Neural cell (in vitro differentiated cells): ENCODE data around the gene PCDH10. TPM values are rescaled to one million over a fixed set of nuclear protein-coding genes. Genes with fewer than 3 reads are reported as not detected.

ENCODE experiments used
- H2AFZ ChIP-seq: fragments of 200-600, 300-800 bp; sonication (generic), shearing (Covaris generic); 2 replicates; pipeline ENCODE4 v1.6.0; 2014; ENCODE audit warnings: low read depth, mild to moderate bottlenecking, antibody characterized with exemption, low read length, moderate library complexity
- H3F3A ChIP-seq: fragments of 200-600 bp; shearing (Covaris generic); 2 replicates; pipeline ENCODE4 v1.6.1; 2016; ENCODE audit warnings: mild to moderate bottlenecking, moderate library complexity, mixed read lengths, antibody characterized with exemption, low read length; ENCODE audit not compliant: insufficient read depth, poor library complexity, severe bottlenecking
- H3K27ac ChIP-seq: fragments of 200-600, 300-800 bp; sonication (generic), shearing (Covaris generic); 2 replicates; pipeline ENCODE4 v1.5.1; 2014; ENCODE audit warnings: mild to moderate bottlenecking, low read length, moderate library complexity
- H3K27me3 ChIP-seq: fragments of 300-800, 200-600 bp; sonication (generic), shearing (Covaris generic); 2 replicates; pipeline ENCODE4 v1.6.0; 2014; ENCODE audit warnings: mild to moderate bottlenecking, low read depth, low read length, moderate library complexity; ENCODE audit not compliant: insufficient read depth
- H3K36me3 ChIP-seq: fragments of 300-800, 200-600 bp; sonication (generic), shearing (Covaris generic); 2 replicates; pipeline ENCODE4 v1.5.1; 2014; ENCODE audit warnings: mild to moderate bottlenecking, antibody characterized with exemption, low read length, moderate library complexity; ENCODE audit not compliant: insufficient read depth
- H3K4me2 ChIP-seq: fragments of 300-800, 200-600 bp; sonication (generic), shearing (Covaris generic); 2 replicates; pipeline ENCODE4 v1.6.0; 2014; ENCODE audit warnings: mild to moderate bottlenecking, low read length
- H3K4me3 ChIP-seq: fragments of 300-800, 200-600 bp; sonication (generic), shearing (Covaris generic); 2 replicates; pipeline ENCODE4 v1.5.1; 2014; ENCODE audit warnings: mild to moderate bottlenecking, low read length, moderate library complexity
- H3K79me2 ChIP-seq: fragments of 200-600 bp; shearing (Covaris generic); replicated peaks from 2 replicates; pipeline ENCODE4 v1.6.0; 2014; ENCODE audit warnings: mild to moderate bottlenecking, low read length, moderate library complexity; ENCODE audit not compliant: insufficient read depth
- H3K9ac ChIP-seq: fragments of 300-800, 200-600 bp; sonication (generic), shearing (Covaris generic); 2 replicates; pipeline ENCODE4 v1.6.1; 2016; ENCODE audit warnings: mild to moderate bottlenecking, low read length, mixed read lengths
- H3K9me2 ChIP-seq: fragments of 200-600 bp; shearing (Covaris generic); 2 replicates; pipeline ENCODE4 v1.6.1; 2016; ENCODE audit warnings: mild to moderate bottlenecking, low read length, mixed read lengths; ENCODE audit not compliant: insufficient read depth
- H3K9me3 ChIP-seq: fragments of 200-600, 300-800 bp; sonication (generic), shearing (Covaris generic); 2 replicates; pipeline ENCODE4 v1.6.1; 2016; ENCODE audit warnings: mild to moderate bottlenecking, mixed run types, low read length, moderate library complexity, mixed read lengths
- H4K20me1 ChIP-seq: fragments of 200-600 bp; shearing (Covaris generic); 2 replicates; pipeline ENCODE4 v1.6.1; 2016; ENCODE audit warnings: mild to moderate bottlenecking, mixed run types; ENCODE audit not compliant: insufficient read depth
- CTCF ChIP-seq: fragments of 450-650 bp; IDR thresholded peaks from 2 replicates; pipeline ENCODE4 v1.5.1; 2014; ENCODE audit warnings: antibody characterized with exemption, mild to moderate bottlenecking, moderate library complexity; ENCODE audit not compliant: poor library complexity, severe bottlenecking
- EP300 ChIP-seq: fragments of 450-650 bp; conservative IDR thresholded peaks from 2 replicates; pipeline ENCODE4 v1.6.1; 2014; ENCODE audit warnings: antibody characterized with exemption, mild to moderate bottlenecking, moderate library complexity; ENCODE audit not compliant: poor library complexity, severe bottlenecking
- EZH2 ChIP-seq: fragments of 200-600, 300-800 bp; shearing (Covaris generic), sonication (generic); IDR thresholded peaks from 2 replicates; pipeline ENCODE4 v1.6.1; 2014; ENCODE audit warnings: antibody characterized with exemption, low read length, borderline replicate concordance, mild to moderate bottlenecking; ENCODE audit not compliant: insufficient read depth, poor library complexity, severe bottlenecking
- MXI1 ChIP-seq: fragments of 450-650 bp; conservative IDR thresholded peaks from 2 replicates; pipeline ENCODE4 v1.6.1; 2014; ENCODE audit warnings: antibody characterized with exemption, mild to moderate bottlenecking; ENCODE audit not compliant: poor library complexity, severe bottlenecking
- POLR2AphosphoS5 ChIP-seq: IDR thresholded peaks from 2 replicates; pipeline ENCODE4 v1.6.1; 2012
- RAD21 ChIP-seq: fragments of 450-650 bp; conservative IDR thresholded peaks from 2 replicates; pipeline ENCODE4 v1.6.1; 2014; ENCODE audit warnings: antibody characterized with exemption, mild to moderate bottlenecking, moderate library complexity
- REST ChIP-seq: IDR thresholded peaks from 2 replicates; pipeline ENCODE4 v1.6.1; 2012; ENCODE audit warnings: borderline replicate concordance
- SMC3 ChIP-seq: fragments of 450-650 bp; conservative IDR thresholded peaks from 2 replicates; pipeline ENCODE4 v1.6.1; 2014; ENCODE audit warnings: antibody characterized with exemption, mild to moderate bottlenecking, moderate library complexity; ENCODE audit not compliant: poor library complexity
- TAF1 ChIP-seq: IDR thresholded peaks from 2 replicates; pipeline ENCODE4 v1.6.1; 2012; ENCODE audit warnings: low read depth
- polyA plus RNA-seq: library from polyadenylated mRNA; depleted of rRNA; stranded (reverse); fragments of >200 nt; gene quantifications from 2 replicates; pipeline ENCODE4 v1.2.3, GENCODE V29; 2014

The PCDH10 gene
- polyA plus RNA-seq, 1 donor from 2014 or later: 37.0 TPM

GRCh38 chr4:133124746-133125145 lies 24.3 kb upstream of the PCDH10 start:
- H4K20me1 ChIP-seq: no peaks in the 10 kb centered on the region

GRCh38 chr4:133127500-133127899 lies 21.6 kb upstream of the PCDH10 start:
- no peaks in the 10 kb centered on the region for H3F3A ChIP-seq
- H3K9ac ChIP-seq: no peak overlapping the region
- H3K9me2 ChIP-seq: no peaks in the 10 kb centered on the region
- no peak for TF ChIP-seq MXI1
- no peak for TF ChIP-seq RAD21
- no peak for TF ChIP-seq CTCF
- TF ChIP-seq SMC3: no peak
- no peak for TF ChIP-seq TAF1
- no peak for TF ChIP-seq EP300
- TF ChIP-seq POLR2AphosphoS5: no peak
- no peak for TF ChIP-seq EZH2
- TF ChIP-seq REST: no peak
- H3K9me3 ChIP-seq: no peaks in the 10 kb centered on the region
- no peak overlapping the region for H3K4me2 ChIP-seq
- H3K4me3 ChIP-seq: no peak overlapping the region
- H3K27ac ChIP-seq: no peak overlapping the region
- no peak overlapping the region for H2AFZ ChIP-seq
- H3K79me2 ChIP-seq: no peaks in the 10 kb centered on the region
- H3K27me3 ChIP-seq: no peaks in the 10 kb centered on the region
- no peaks in the 10 kb centered on the region for H4K20me1 ChIP-seq
- H3K36me3 ChIP-seq: no peaks in the 10 kb centered on the region

More at GRCh38 chr4:133124746-133125145, 24.3 kb upstream of the PCDH10 start:
- Histone ChIP-seq H3K4me2 (no peak overlapping the region), H3K79me2 (no peaks in the 10 kb centered on the region), H3K9me2 (no peaks in the 10 kb centered on the region), H3K9me3 (no peaks in the 10 kb centered on the region), H3K4me3 (no peak overlapping the region), H2AFZ (no peak overlapping the region), H3K9ac (no peak overlapping the region), H3K27ac (peak overlapping the region; percentile 21), H3F3A (no peaks in the 10 kb centered on the region), H3K27me3 (no peaks in the 10 kb centered on the region), H3K36me3 (no peaks in the 10 kb centered on the region)
- TF ChIP-seq MXI1 (no peak), EP300 (peak; percentile 75), POLR2AphosphoS5 (no peak), TAF1 (no peak)

- Histone ChIP-seq H3K4me2 (no peak overlapping the region), H3K9me2 (no peaks in the 10 kb centered on the region), H3K9me3 (no peaks in the 10 kb centered on the region), H4K20me1 (no peaks in the 10 kb centered on the region), H3K36me3 (no peaks in the 10 kb centered on the region), H3K4me3 (no peak overlapping the region), H3K9ac (no peak overlapping the region), H3F3A (no peaks in the 10 kb centered on the region), H3K79me2 (no peaks in the 10 kb centered on the region), H3K27ac (no peak overlapping the region), H2AFZ (no peak overlapping the region), H3K27me3 (no peaks in the 10 kb centered on the region)
- TF ChIP-seq RAD21 (no peak), REST (no peak), MXI1 (no peak), TAF1 (no peak)
Measured at GRCh38 chr4:133129237-133129636, 19.9 kb upstream of the PCDH10 start.
